ENCODE data around the gene TRPV4. TPM values are rescaled to one million over a fixed set of nuclear protein-coding genes. Genes with fewer than 3 reads are reported as not detected.

TRPV4 gene
- total RNA-seq, 1 donor from 2014 or later = not detected

- no peak overlapping the region for H3K27ac Mint-ChIP-seq
- peaks cover 4% of the 10 kb centered on the region for H3K4me1 Mint-ChIP-seq
- no peaks in the 10 kb centered on the region for H3K27me3 Mint-ChIP-seq
- H3K36me3 Mint-ChIP-seq (ENCODE audit: low read depth) = no peaks in the 10 kb centered on the region
- H3K4me3 Mint-ChIP-seq = no peak overlapping the region
- intact Hi-C loops (cut with micrococcal nuclease) = no loop called here
- no peak for DNase-seq
- H3K9me3 Mint-ChIP-seq = no peaks in the 10 kb centered on the region
Measured at GRCh38 chr12:109778684-109779083, 54.5 kb downstream of the TRPV4 start.

GRCh38 chr12:109777544-109777943 is 55.7 kb downstream of the TRPV4 start:
- peak overlapping the region; percentile 21 for H3K4me3 Mint-ChIP-seq
- no peak overlapping the region for H3K27ac Mint-ChIP-seq
- intact Hi-C loops (cut with micrococcal nuclease) = no loop called here
- H3K36me3 Mint-ChIP-seq (ENCODE audit: low read depth) = no peaks in the 10 kb centered on the region
- no peaks in the 10 kb centered on the region for H3K27me3 Mint-ChIP-seq
- H3K9me3 Mint-ChIP-seq = no peaks in the 10 kb centered on the region
- DNase-seq = peak; percentile 77
- H3K4me1 Mint-ChIP-seq = peaks cover 4% of the 10 kb centered on the region

- Mint-ChIP-seq H3K4me1 (peaks cover 4% of the 10 kb centered on the region), H3K27ac (no peak overlapping the region), H3K36me3 (ENCODE audit: low read depth) (no peaks in the 10 kb centered on the region), H3K27me3 (no peaks in the 10 kb centered on the region), H3K4me3 (no peak overlapping the region), H3K9me3 (no peaks in the 10 kb centered on the region)
- intact Hi-C loops (cut with micrococcal nuclease) = no loop called here
- no peak for DNase-seq
Measured at GRCh38 chr12:109776624-109777023, 56.6 kb downstream of the TRPV4 start.

- Mint-ChIP-seq H3K27me3 (no peaks in the 10 kb centered on the region), H3K9me3 (no peaks in the 10 kb centered on the region), H3K27ac (no peak overlapping the region), H3K4me1 (peaks cover 4% of the 10 kb centered on the region), H3K36me3 (ENCODE audit: low read depth) (no peaks in the 10 kb centered on the region), H3K4me3 (no peak overlapping the region)
- intact Hi-C loops (cut with micrococcal nuclease) = loop anchor here (1.0 kb wide), 3 partner anchors 178 to 347 kb away; no protein-coding TSS in a partner anchor
- DNase-seq = peak; percentile 91
Measured at GRCh38 chr12:109775172-109775881, 57.9 kb downstream of the TRPV4 start.

- Mint-ChIP-seq H3K9me3 (no peaks in the 10 kb centered on the region), H3K27ac (no peak overlapping the region), H3K4me3 (peak overlapping the region; percentile 38), H3K36me3 (ENCODE audit: low read depth) (no peaks in the 10 kb centered on the region), H3K4me1 (peaks cover 4% of the 10 kb centered on the region), H3K27me3 (no peaks in the 10 kb centered on the region)
- intact Hi-C loops (cut with micrococcal nuclease) = no loop called here
- no peak for DNase-seq
Measured at GRCh38 chr12:109773384-109774011, 59.7 kb downstream of the TRPV4 start.

- intact Hi-C loops (cut with micrococcal nuclease) = no loop called here
- H3K4me3 Mint-ChIP-seq = no peak overlapping the region
- no peaks in the 10 kb centered on the region for H3K36me3 Mint-ChIP-seq (ENCODE audit: low read depth)
Measured at GRCh38 chr12:109772622-109773321, 60.4 kb downstream of the TRPV4 start.

GRCh38 chr12:109771746-109772621 is 61.2 kb downstream of the TRPV4 start:
- no peaks in the 10 kb centered on the region for H3K4me1 Mint-ChIP-seq
- H3K27me3 Mint-ChIP-seq = no peaks in the 10 kb centered on the region
- no peak for DNase-seq
- H3K27ac Mint-ChIP-seq = no peak overlapping the region
- H3K9me3 Mint-ChIP-seq = no peaks in the 10 kb centered on the region
- no peaks in the 10 kb centered on the region for H3K36me3 Mint-ChIP-seq (ENCODE audit: low read depth)
- intact Hi-C loops (cut with micrococcal nuclease) = no loop called here
- H3K4me3 Mint-ChIP-seq = no peak overlapping the region

More at GRCh38 chr12:109772622-109773321, 60.4 kb downstream of the TRPV4 start:
- no peak for DNase-seq
- Mint-ChIP-seq H3K4me1 (peaks cover 4% of the 10 kb centered on the region), H3K9me3 (no peaks in the 10 kb centered on the region), H3K27ac (no peak overlapping the region), H3K27me3 (no peaks in the 10 kb centered on the region)

- Mint-ChIP-seq H3K9me3 (no peaks in the 10 kb centered on the region), H3K4me3 (no peak overlapping the region), H3K27me3 (no peaks in the 10 kb centered on the region), H3K27ac (no peak overlapping the region), H3K36me3 (ENCODE audit: low read depth) (no peaks in the 10 kb centered on the region), H3K4me1 (no peaks in the 10 kb centered on the region)
- no peak for DNase-seq
- intact Hi-C loops (cut with micrococcal nuclease) = no loop called here
Measured at GRCh38 chr12:109770861-109771670, 62.1 kb downstream of the TRPV4 start.

GRCh38 chr12:109770104-109770860 is 62.9 kb downstream of the TRPV4 start:
- Mint-ChIP-seq H3K27ac (no peak overlapping the region), H3K36me3 (ENCODE audit: low read depth) (no peaks in the 10 kb centered on the region), H3K9me3 (no peaks in the 10 kb centered on the region), H3K4me1 (no peaks in the 10 kb centered on the region), H3K4me3 (no peak overlapping the region), H3K27me3 (no peaks in the 10 kb centered on the region)
- DNase-seq = no peak
- intact Hi-C loops (cut with micrococcal nuclease) = no loop called here

GRCh38 chr12:109768901-109769670 is 64.1 kb downstream of the TRPV4 start:
- Mint-ChIP-seq H3K27ac (no peak overlapping the region), H3K4me1 (no peaks in the 10 kb centered on the region), H3K36me3 (ENCODE audit: low read depth) (no peaks in the 10 kb centered on the region), H3K27me3 (no peaks in the 10 kb centered on the region), H3K9me3 (no peaks in the 10 kb centered on the region), H3K4me3 (no peak overlapping the region)
- no peak for DNase-seq
- intact Hi-C loops (cut with micrococcal nuclease) = no loop called here

- no peak for DNase-seq
- no peaks in the 10 kb centered on the region for H3K27me3 Mint-ChIP-seq
- H3K27ac Mint-ChIP-seq = no peak overlapping the region
- peaks cover 2% of the 10 kb centered on the region for H3K4me1 Mint-ChIP-seq
- H3K4me3 Mint-ChIP-seq = no peak overlapping the region
- H3K36me3 Mint-ChIP-seq (ENCODE audit: low read depth) = no peaks in the 10 kb centered on the region
- intact Hi-C loops (cut with micrococcal nuclease) = no loop called here
- no peaks in the 10 kb centered on the region for H3K9me3 Mint-ChIP-seq
Measured at GRCh38 chr12:109767991-109768900, 65.0 kb downstream of the TRPV4 start.

Measured in activated CD4-positive, alpha-beta T cell treated with anti-CD3 and anti-CD28 coated beads, Interleukin-2, amount 10 ng/mL, durations not matched to agents 24 days and 14 days (primary cell).